GM12865 (cell line): ENCODE measurements around the gene CFAP58.
A peak's percentile ranks its signal among the peaks of the same experiment; 100 is the strongest.

Experiments used
- DNase-seq: peaks from one replicate; pipeline ENCODE4 v3.0.0; 2010; ENCODE audit warnings: low read depth
- H3K4me3 ChIP-seq: 2 replicates; pipeline ENCODE4 v1.5.1; 2011; ENCODE audit warnings: mild to moderate bottlenecking, low read depth, low read length, control low read depth
- TF ChIP-seq, protein P1 (sequence below): IDR thresholded peaks from 2 replicates; pipeline ENCODE4 v1.5.1; 2011; ENCODE audit warnings: low read length, control low read depth, low read depth, inconsistent platforms; ENCODE audit not compliant: insufficient read depth; ENCODE audit errors: missing control alignments

CFAP58 gene

DNA sequence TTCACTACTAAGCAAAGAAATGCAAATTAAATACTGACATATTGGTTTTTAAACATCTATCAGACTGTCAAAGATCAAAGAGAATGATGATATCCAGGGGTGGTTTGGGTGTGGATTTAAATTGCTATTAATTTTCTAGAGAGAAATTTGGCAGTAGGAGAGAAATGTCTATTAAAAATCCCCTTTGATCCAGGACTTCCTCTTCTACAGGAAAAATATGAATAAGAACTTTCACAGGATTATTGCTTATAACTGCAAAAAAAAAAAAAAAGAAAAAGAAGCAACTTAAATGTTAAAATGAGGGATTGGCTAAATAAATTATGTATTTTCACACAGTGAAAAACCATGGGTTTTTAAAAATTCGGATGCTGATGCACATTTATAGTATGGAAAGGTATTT lies 21.0 kb downstream of the CFAP58 start:
- H3K4me3 ChIP-seq, result no peak overlapping the region
- DNase-seq, result no peak
- TF ChIP-seq, protein P1, sequence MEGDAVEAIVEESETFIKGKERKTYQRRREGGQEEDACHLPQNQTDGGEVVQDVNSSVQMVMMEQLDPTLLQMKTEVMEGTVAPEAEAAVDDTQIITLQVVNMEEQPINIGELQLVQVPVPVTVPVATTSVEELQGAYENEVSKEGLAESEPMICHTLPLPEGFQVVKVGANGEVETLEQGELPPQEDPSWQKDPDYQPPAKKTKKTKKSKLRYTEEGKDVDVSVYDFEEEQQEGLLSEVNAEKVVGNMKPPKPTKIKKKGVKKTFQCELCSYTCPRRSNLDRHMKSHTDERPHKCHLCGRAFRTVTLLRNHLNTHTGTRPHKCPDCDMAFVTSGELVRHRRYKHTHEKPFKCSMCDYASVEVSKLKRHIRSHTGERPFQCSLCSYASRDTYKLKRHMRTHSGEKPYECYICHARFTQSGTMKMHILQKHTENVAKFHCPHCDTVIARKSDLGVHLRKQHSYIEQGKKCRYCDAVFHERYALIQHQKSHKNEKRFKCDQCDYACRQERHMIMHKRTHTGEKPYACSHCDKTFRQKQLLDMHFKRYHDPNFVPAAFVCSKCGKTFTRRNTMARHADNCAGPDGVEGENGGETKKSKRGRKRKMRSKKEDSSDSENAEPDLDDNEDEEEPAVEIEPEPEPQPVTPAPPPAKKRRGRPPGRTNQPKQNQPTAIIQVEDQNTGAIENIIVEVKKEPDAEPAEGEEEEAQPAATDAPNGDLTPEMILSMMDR, result no peak

DNA sequence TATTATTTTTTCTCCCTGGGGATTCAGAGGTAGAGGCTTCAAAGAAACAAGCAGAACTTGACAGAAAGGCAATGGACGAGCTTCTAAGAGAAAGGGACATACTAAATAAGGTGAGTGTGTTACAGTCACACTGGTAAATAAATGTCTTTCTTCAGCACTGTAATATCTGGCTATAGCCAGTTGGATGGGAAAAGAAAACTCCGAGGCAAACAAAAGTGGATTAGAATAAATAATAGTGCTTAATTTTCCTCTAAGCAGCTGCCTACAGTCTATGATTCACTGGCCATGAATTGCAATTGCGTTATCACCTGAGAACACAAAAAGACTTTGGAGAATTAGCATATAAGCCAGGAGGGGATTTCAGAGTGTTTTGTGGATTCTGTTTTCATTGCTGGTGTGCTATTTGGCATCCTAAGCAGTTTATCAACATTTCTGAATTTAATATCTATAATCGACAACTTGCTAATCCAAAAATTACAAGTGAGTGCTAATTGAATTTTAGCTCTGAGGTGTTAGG lies 23.2 kb downstream of the CFAP58 start:
- DNase-seq, result no peak
- TF ChIP-seq, protein P1, result no peak
- H3K4me3 ChIP-seq, result no peak overlapping the region

DNA sequence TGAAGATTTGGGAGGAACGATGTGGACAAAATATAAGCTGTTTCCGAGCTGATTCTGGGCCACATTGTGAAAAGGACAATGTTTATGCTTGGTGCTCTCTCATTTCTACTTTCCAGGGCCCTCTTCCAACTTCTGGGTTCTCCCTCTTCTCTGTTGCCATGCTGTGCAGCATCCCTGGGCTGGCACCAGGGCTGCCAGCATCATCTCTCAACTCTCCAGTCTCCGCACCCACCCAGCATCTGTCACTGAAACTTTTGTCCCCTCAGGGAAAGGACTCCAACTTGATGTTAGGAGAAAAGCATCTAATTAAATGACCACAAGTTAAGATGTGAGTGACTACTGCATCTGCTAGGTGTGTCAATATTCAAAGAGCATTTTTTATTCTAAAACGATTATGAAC lies 26.7 kb downstream of the CFAP58 start:
- DNase-seq, result no peak
- no peak overlapping the region for H3K4me3 ChIP-seq
- TF ChIP-seq, protein P1, result no peak

DNA sequence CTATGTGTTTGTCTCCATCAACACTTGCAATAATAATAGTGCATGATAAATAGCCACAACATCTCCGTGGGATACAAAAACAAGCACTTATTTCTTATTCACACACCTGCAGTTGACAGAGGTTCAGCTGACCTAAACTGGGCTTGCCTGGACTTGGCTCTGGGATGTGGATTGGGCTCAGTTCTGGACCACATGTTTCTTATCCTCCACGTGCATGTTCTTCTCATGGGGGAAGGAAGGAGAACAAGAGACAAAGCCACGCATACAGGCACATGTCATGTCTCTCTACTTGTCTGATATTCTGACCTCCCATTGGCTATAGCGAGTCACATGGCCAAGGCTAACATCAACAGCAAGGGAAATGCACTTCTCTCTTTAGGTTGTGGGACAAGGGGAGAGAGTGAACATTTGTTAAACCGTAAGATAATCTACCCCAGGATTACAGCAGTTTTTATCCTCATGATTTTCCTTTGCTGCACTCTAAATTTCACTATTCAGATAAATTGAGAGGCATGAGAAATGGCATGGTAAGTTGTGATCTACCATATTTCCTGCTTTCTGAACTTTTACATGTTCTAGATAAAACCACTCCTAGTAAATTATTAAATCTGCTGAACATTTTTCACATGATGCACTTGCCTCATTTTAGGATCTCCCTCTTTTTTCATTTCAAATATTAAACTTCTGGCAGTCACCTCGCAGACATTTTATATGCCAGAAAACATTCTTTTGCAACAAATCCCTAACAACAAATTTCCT lies 33.7 kb downstream of the CFAP58 start:
- TF ChIP-seq, protein P1, result no peak
- DNase-seq, result peak; percentile 11
- no peak overlapping the region for H3K4me3 ChIP-seq

DNA sequence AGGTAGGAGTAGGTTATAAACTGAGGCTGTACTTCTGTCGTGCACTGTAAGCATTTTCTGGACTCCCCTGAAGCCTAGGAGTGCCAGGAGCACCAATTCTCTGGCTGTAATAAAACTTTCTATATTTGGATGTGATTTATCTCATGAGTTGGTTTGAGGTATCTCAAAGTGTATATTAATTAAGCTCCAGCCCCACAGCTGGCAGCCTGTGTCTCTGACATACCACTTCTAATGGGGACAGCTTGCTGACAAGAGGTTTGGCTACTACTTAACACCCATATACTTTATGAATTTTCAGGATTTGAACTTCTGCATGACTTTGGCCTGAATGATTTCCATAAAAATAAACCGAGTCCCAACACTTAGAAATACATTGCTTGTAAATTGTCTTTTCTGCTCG lies 35.2 kb downstream of the CFAP58 start:
- DNase-seq, result no peak
- TF ChIP-seq, protein P1, result no peak
- H3K4me3 ChIP-seq, result no peak overlapping the region

DNA sequence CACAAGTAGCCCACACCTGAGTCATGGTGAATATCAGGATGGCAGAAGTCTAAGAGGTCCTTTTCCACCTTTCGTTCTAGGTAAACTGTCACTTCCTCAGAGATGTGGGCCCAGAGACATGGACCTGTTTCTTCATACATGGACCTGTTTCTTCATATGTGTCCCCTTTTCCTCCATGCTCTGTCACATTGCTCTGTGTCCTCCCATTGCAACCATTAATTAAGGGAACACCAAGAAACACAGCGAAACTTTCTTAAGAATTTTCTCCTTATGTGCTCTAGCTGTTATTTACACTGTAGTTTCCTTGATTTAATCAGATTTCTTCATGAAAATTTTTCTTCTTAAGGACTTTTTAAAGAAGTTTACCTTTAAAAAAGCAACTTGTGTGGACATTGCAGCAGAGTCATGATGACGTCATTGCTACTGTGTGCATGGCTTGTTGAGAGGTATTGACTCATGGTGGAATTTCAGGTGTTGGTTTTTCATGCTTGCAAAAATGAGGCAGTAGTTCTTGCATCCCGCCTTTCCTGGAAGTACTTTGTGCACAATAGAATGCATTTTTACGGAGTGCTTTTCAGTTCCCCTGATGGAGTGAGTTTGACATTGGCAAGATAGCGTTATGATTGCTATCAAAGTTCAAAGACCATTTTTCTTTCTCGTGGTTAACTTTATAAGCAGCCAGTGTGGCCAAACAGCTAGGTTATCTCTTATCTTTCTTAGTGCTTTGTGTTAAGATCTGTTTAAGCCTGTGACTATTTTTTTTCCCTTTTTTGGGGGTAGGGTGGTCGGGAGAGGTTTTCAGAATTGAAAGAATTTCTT lies 37.7 kb downstream of the CFAP58 start:
- TF ChIP-seq, protein P1, result no peak
- DNase-seq, result no peak
- H3K4me3 ChIP-seq, result no peak overlapping the region

DNA sequence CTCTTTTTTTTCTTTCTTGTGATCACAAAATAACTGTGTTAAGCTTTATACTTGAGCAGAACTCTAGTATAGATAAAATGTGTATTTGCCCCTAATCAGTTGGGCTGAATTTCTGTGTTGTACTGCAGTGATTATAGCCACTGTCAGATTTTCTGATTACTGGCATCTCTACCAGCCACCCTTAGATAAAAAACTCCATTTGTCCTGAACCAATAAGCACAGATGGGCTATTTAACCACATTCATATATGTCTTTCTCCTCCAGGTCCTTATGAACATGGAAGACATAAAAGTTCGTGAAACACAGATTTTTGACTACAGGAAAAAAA lies 38.3 kb downstream of the CFAP58 start:
- no peak overlapping the region for H3K4me3 ChIP-seq
- TF ChIP-seq, protein P1, result no peak
- no peak for DNase-seq
